DND-41 (cell line): ENCODE results near the gene EDN3.

Source experiments
- EZH2 ChIP-seq: IDR thresholded peaks from 3 replicates; pipeline ENCODE4 v1.6.1; 2012; ENCODE audit warnings: borderline replicate concordance, low read depth, mild to moderate bottlenecking, moderate library complexity, low read length, inconsistent platforms; ENCODE audit not compliant: severe bottlenecking
- TF ChIP-seq, protein P1 (sequence below): IDR thresholded peaks from 2 replicates; pipeline ENCODE4 v1.5.1; 2012; ENCODE audit warnings: borderline replicate concordance, low read length, moderate library complexity, mild to moderate bottlenecking; ENCODE audit not compliant: poor library complexity, severe bottlenecking; ENCODE audit errors: extremely low read depth

DNA sequence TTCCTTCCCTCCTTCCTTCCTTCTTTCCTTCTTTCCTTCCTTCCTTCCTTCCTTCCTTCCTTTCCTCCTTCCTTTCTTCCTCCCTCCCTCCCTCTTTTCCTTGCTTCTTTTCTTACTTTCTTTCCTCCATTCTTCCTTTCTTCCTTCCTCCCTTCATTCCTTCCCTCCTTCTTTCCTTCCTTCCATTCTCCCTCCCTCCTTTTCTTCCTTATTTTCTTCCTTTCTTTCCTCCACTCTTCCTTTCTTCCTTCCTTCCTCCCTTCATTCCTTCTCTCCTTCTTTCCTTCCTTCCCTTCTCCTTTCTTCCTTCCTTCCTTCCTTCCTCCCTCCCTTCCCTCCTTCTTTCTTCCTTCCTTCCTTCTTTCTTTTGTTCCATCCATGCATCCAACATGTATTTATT lies 35.1 kb upstream of the EDN3 start:
- TF ChIP-seq, protein P1, sequence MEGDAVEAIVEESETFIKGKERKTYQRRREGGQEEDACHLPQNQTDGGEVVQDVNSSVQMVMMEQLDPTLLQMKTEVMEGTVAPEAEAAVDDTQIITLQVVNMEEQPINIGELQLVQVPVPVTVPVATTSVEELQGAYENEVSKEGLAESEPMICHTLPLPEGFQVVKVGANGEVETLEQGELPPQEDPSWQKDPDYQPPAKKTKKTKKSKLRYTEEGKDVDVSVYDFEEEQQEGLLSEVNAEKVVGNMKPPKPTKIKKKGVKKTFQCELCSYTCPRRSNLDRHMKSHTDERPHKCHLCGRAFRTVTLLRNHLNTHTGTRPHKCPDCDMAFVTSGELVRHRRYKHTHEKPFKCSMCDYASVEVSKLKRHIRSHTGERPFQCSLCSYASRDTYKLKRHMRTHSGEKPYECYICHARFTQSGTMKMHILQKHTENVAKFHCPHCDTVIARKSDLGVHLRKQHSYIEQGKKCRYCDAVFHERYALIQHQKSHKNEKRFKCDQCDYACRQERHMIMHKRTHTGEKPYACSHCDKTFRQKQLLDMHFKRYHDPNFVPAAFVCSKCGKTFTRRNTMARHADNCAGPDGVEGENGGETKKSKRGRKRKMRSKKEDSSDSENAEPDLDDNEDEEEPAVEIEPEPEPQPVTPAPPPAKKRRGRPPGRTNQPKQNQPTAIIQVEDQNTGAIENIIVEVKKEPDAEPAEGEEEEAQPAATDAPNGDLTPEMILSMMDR = no peak
- no peak for TF ChIP-seq EZH2
